Hematopoietic multipotent progenitor cell (in vitro differentiated cells): Measurements from ENCODE around the gene GPR89A. TPM values are rescaled to one million over a fixed set of nuclear protein-coding genes. Genes with fewer than 3 reads are reported as not detected.
"Not testable (repeated sequence)": the region's sequence is repeated elsewhere in the genome, so short reads cannot be mapped to it uniquely, and the experiment has no call there.

Experiments used
- DNase-seq, 3 donors: peaks; one replicate each; pipeline ENCODE4 v3.0.0-alpha.2; 2011 to 2015; ENCODE audit warnings: low read depth in 2 of 3, low spot score in 2 of 3
- total RNA-seq: library from RNA; depleted of rRNA; stranded (reverse); fragments of >200 nt; gene quantifications from one replicate; pipeline ENCODE4 v1.2.3, GENCODE V29; 2012

Gene GPR89A
- total RNA-seq, 1 donor: 21.8 TPM

GRCh38 chr1:145684858-145685257 is 77.1 kb downstream of the GPR89A start:
- DNase-seq: not testable (repeated sequence)

GRCh38 chr1:145686078-145686477 is 78.3 kb downstream of the GPR89A start:
- not testable (repeated sequence) for DNase-seq

GRCh38 chr1:145688328-145688727 is 80.5 kb downstream of the GPR89A start:
- no peak for DNase-seq

GRCh38 chr1:145688924-145689323 is 81.1 kb downstream of the GPR89A start:
- no peak for DNase-seq

GRCh38 chr1:145689922-145690321 is 82.1 kb downstream of the GPR89A start:
- no peak for DNase-seq

- peak in 2 of 3 donors; percentile 21 to 64 for DNase-seq
Measured at GRCh38 chr1:145690587-145691558, 83.1 kb downstream of the GPR89A start.

GRCh38 chr1:145692785-145693443 is 85.1 kb downstream of the GPR89A start:
- DNase-seq: no peak

GRCh38 chr1:145695821-145696629 is 88.2 kb downstream of the GPR89A start:
- DNase-seq: peak in 1 of 3 donors; percentile 7

- no peak for DNase-seq
Measured at GRCh38 chr1:145696630-145696960, 88.8 kb downstream of the GPR89A start.

- DNase-seq: no peak
Measured at GRCh38 chr1:145701306-145701862, 93.6 kb downstream of the GPR89A start.

- no peak for DNase-seq
Measured at GRCh38 chr1:145702052-145702451, 94.3 kb downstream of the GPR89A start.

GRCh38 chr1:145702826-145703225 is 95.0 kb downstream of the GPR89A start:
- no peak for DNase-seq

GRCh38 chr1:145705622-145706021 is 97.8 kb downstream of the GPR89A start:
- DNase-seq: no peak

GRCh38 chr1:145706086-145706664 is 98.4 kb downstream of the GPR89A start:
- DNase-seq: no peak

GRCh38 chr1:145707183-145707867 is 99.5 kb downstream of the GPR89A start, which contains the start of gene PDZK1:
PDZK1 (minus strand) TSS chr1:145707368; CDS start chr1:145688021, 19,347 bp downstream.
- DNase-seq: no peak

GRCh38 chr1:145708063-145708462 is 100.3 kb downstream of the GPR89A start:
- DNase-seq: no peak

- DNase-seq: no peak
Measured at GRCh38 chr1:145710291-145711027, 102.7 kb downstream of the GPR89A start.

GRCh38 chr1:145711213-145711651 is 103.4 kb downstream of the GPR89A start:
- DNase-seq: no peak
